ENCODE measurements around the gene KHSRP.

The KHSRP gene

GRCh38 chr19:6424939-6425731 is 524 bp upstream of the KHSRP start:
- H3K36me3 ChIP-seq (ENCODE audit: insufficient read depth, insufficient read length, low read length), result peaks cover 33% of the 10 kb centered on the region
- H3K27me3 ChIP-seq (ENCODE audit: insufficient read depth, insufficient read length), result no peaks in the 10 kb centered on the region
- H3K9me3 ChIP-seq (ENCODE audit: insufficient read depth, low read length), result peaks cover 10% of the 10 kb centered on the region; the same call in 1 of the 2 replicates
- DNase-seq (ENCODE audit: low read depth, low spot score), result peak; percentile 99
- H3K4me1 ChIP-seq (ENCODE audit: insufficient read depth, insufficient read length), result peaks cover 15% of the 10 kb centered on the region
- TF ChIP-seq ZNF274 (IDR thresholded peaks at IDR 0.05; ENCODE audit: low read depth, low read length), result no peak
- TF ChIP-seq SUZ12 (IDR thresholded peaks at IDR 0.05; ENCODE audit: extremely low read depth, insufficient read depth, insufficient read length), result no peak
- TF ChIP-seq YY1 (IDR thresholded peaks at IDR 0.05; ENCODE audit: insufficient read depth, insufficient read length), result no peak
- no peak overlapping the region for H3K9ac ChIP-seq (ENCODE audit: insufficient read length, low read depth)
- H3K4me3 ChIP-seq (ENCODE audit: insufficient read length, low read depth), result no peak overlapping the region

GRCh38 chr19:6423499-6424194 is 964 bp downstream of the KHSRP start:
- peak; percentile 38 for DNase-seq (ENCODE audit: low read depth, low spot score)
- H3K4me3 ChIP-seq (ENCODE audit: insufficient read length, low read depth), result peak overlapping the region; percentile 74

GRCh38 chr19:6421075-6422014 is 3.3 kb downstream of the KHSRP start:
- peaks cover 29% of the 10 kb centered on the region for H3K4me1 ChIP-seq (ENCODE audit: insufficient read depth, insufficient read length)
- H3K4me3 ChIP-seq (ENCODE audit: insufficient read length, low read depth), result no peak overlapping the region
- peak overlapping the region; percentile 53 for H3K9ac ChIP-seq (ENCODE audit: insufficient read length, low read depth)
- DNase-seq (ENCODE audit: low read depth, low spot score), result no peak
- TF ChIP-seq YY1 (IDR thresholded peaks at IDR 0.05; ENCODE audit: insufficient read depth, insufficient read length) (no peak), SUZ12 (IDR thresholded peaks at IDR 0.05; ENCODE audit: extremely low read depth, insufficient read depth, insufficient read length) (no peak), ZNF274 (IDR thresholded peaks at IDR 0.05; ENCODE audit: low read depth, low read length) (no peak)
- H3K9me3 ChIP-seq (ENCODE audit: insufficient read depth, low read length), result peaks cover 10% of the 10 kb centered on the region; the same call in 1 of the 2 replicates
- H3K36me3 ChIP-seq (ENCODE audit: insufficient read depth, insufficient read length, low read length), result peaks cover 71% of the 10 kb centered on the region
- H3K27me3 ChIP-seq (ENCODE audit: insufficient read depth, insufficient read length), result no peaks in the 10 kb centered on the region

More at GRCh38 chr19:6423499-6424194, 964 bp downstream of the KHSRP start:
- no peak for TF ChIP-seq YY1 (IDR thresholded peaks at IDR 0.05; ENCODE audit: insufficient read depth, insufficient read length)
- TF ChIP-seq ZNF274 (IDR thresholded peaks at IDR 0.05; ENCODE audit: low read depth, low read length), result no peak
- no peak for TF ChIP-seq SUZ12 (IDR thresholded peaks at IDR 0.05; ENCODE audit: extremely low read depth, insufficient read depth, insufficient read length)
- Histone ChIP-seq H3K27me3 (ENCODE audit: insufficient read depth, insufficient read length) (no peaks in the 10 kb centered on the region), H3K4me1 (ENCODE audit: insufficient read depth, insufficient read length) (peaks cover 23% of the 10 kb centered on the region), H3K9me3 (ENCODE audit: insufficient read depth, low read length) (peaks cover 10% of the 10 kb centered on the region; the same call in 1 of the 2 replicates), H3K9ac (ENCODE audit: insufficient read length, low read depth) (peak overlapping the region; percentile 80), H3K36me3 (ENCODE audit: insufficient read depth, insufficient read length, low read length) (peaks cover 48% of the 10 kb centered on the region)

GRCh38 chr19:6418562-6418932 is 6.1 kb downstream of the KHSRP start:
- peaks cover 30% of the 10 kb centered on the region for H3K4me1 ChIP-seq (ENCODE audit: insufficient read depth, insufficient read length)
- no peaks in the 10 kb centered on the region for H3K9me3 ChIP-seq (ENCODE audit: insufficient read depth, low read length)
- no peaks in the 10 kb centered on the region for H3K27me3 ChIP-seq (ENCODE audit: insufficient read depth, insufficient read length)
- no peak for DNase-seq (ENCODE audit: low read depth, low spot score)
- no peak overlapping the region for H3K4me3 ChIP-seq (ENCODE audit: insufficient read length, low read depth)
- peaks cover 96% of the 10 kb centered on the region for H3K36me3 ChIP-seq (ENCODE audit: insufficient read depth, insufficient read length, low read length)
- TF ChIP-seq ZNF274 (IDR thresholded peaks at IDR 0.05; ENCODE audit: low read depth, low read length) (no peak), YY1 (IDR thresholded peaks at IDR 0.05; ENCODE audit: insufficient read depth, insufficient read length) (no peak), SUZ12 (IDR thresholded peaks at IDR 0.05; ENCODE audit: extremely low read depth, insufficient read depth, insufficient read length) (no peak)
- no peak overlapping the region for H3K9ac ChIP-seq (ENCODE audit: insufficient read length, low read depth)

- Histone ChIP-seq H3K4me1 (ENCODE audit: insufficient read depth, insufficient read length) (peaks cover 30% of the 10 kb centered on the region), H3K9me3 (ENCODE audit: insufficient read depth, low read length) (no peaks in the 10 kb centered on the region), H3K27me3 (ENCODE audit: insufficient read depth, insufficient read length) (no peaks in the 10 kb centered on the region), H3K4me3 (ENCODE audit: insufficient read length, low read depth) (no peak overlapping the region), H3K9ac (ENCODE audit: insufficient read length, low read depth) (no peak overlapping the region), H3K36me3 (ENCODE audit: insufficient read depth, insufficient read length, low read length) (peaks cover 96% of the 10 kb centered on the region)
- DNase-seq (ENCODE audit: low read depth, low spot score), result no peak
- TF ChIP-seq SUZ12 (IDR thresholded peaks at IDR 0.05; ENCODE audit: extremely low read depth, insufficient read depth, insufficient read length), result no peak
- no peak for TF ChIP-seq ZNF274 (IDR thresholded peaks at IDR 0.05; ENCODE audit: low read depth, low read length)
- no peak for TF ChIP-seq YY1 (IDR thresholded peaks at IDR 0.05; ENCODE audit: insufficient read depth, insufficient read length)
Measured at GRCh38 chr19:6417713-6418561, 6.7 kb downstream of the KHSRP start.

All from NT2/D1 (cell line).